ENCODE data around the gene CELA2A.

GRCh38 chr1:15472587-15472986 lies 16.1 kb downstream of the CELA2A start:
- TF ChIP-seq POLR2AphosphoS5 (IDR thresholded peaks at IDR 0.05; ENCODE audit: insufficient read depth, low read depth, low read length), result no peak
- TF ChIP-seq CTCF (IDR thresholded peaks at IDR 0.05; ENCODE audit: extremely low read depth in 1 of 2, insufficient read depth in 1 of 2, low read depth in 1 of 2, low read length in 2 of 2), result no peak
- no peak for TF ChIP-seq EZH2 (IDR thresholded peaks at IDR 0.05; ENCODE audit: borderline replicate concordance, low read depth, low read length, severe bottlenecking)
- TF ChIP-seq POLR2A (IDR thresholded peaks at IDR 0.05; ENCODE audit: low read depth, low read length), result no peak
- TF ChIP-seq FOS (IDR thresholded peaks at IDR 0.05; ENCODE audit: borderline replicate concordance, insufficient read depth, low read length), result no peak
- TF ChIP-seq, protein P1, sequence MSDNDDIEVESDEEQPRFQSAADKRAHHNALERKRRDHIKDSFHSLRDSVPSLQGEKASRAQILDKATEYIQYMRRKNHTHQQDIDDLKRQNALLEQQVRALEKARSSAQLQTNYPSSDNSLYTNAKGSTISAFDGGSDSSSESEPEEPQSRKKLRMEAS (IDR thresholded peaks at IDR 0.05; ENCODE audit: insufficient read depth, insufficient read length), result no peak
- TF ChIP-seq JUN (IDR thresholded peaks at IDR 0.05; ENCODE audit: borderline replicate concordance, insufficient read depth, insufficient read length, low read depth), result no peak
- no peak for TF ChIP-seq MYC (IDR thresholded peaks at IDR 0.05; ENCODE audit: low read depth, low read length)
- TF ChIP-seq GATA2 (IDR thresholded peaks at IDR 0.05; ENCODE audit: insufficient read depth, insufficient read length, low read depth, low read length), result no peak

Data from endothelial cell of umbilical vein (primary cell).